GM12801 (cell line): Measurements from ENCODE around the gene ZNF562.

Experiments used
- TF ChIP-seq, protein P1 (sequence below): IDR thresholded peaks from one replicate; pipeline ENCODE4 v1.5.1; 2011; ENCODE audit warnings: control low read depth; ENCODE audit not compliant: insufficient read length; ENCODE audit errors: extremely low read depth

ZNF562 gene

GRCh38 chr19:9702186-9702585 lies 27.3 kb upstream of the ZNF562 start:
- TF ChIP-seq, protein P1, sequence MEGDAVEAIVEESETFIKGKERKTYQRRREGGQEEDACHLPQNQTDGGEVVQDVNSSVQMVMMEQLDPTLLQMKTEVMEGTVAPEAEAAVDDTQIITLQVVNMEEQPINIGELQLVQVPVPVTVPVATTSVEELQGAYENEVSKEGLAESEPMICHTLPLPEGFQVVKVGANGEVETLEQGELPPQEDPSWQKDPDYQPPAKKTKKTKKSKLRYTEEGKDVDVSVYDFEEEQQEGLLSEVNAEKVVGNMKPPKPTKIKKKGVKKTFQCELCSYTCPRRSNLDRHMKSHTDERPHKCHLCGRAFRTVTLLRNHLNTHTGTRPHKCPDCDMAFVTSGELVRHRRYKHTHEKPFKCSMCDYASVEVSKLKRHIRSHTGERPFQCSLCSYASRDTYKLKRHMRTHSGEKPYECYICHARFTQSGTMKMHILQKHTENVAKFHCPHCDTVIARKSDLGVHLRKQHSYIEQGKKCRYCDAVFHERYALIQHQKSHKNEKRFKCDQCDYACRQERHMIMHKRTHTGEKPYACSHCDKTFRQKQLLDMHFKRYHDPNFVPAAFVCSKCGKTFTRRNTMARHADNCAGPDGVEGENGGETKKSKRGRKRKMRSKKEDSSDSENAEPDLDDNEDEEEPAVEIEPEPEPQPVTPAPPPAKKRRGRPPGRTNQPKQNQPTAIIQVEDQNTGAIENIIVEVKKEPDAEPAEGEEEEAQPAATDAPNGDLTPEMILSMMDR: no peak

- TF ChIP-seq, protein P1: no peak
Measured at GRCh38 chr19:9700229-9700981, 25.5 kb upstream of the ZNF562 start.

GRCh38 chr19:9673912-9674662 lies 813 bp downstream of the ZNF562 start:
- TF ChIP-seq, protein P1: no peak

DNA sequence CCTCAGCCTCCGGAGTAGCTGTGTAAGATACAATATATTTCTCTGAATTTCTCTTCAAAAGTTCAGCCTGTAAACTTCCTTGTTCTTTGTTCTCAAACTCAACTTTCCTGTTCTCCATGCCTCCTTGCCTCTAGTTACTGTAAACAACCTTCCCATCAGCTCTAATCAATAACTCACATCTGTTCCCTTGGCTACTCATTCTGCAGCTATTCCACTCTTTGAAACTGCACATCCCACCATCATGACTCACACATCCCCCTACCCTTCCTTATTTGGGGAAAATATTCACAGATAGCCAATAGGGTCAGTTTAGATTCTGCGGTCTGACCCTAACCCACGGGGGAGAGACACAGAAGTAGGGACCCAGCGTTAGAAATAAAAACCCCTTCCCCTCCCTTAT lies 2.0 kb downstream of the ZNF562 start:
- TF ChIP-seq, protein P1: no peak

DNA sequence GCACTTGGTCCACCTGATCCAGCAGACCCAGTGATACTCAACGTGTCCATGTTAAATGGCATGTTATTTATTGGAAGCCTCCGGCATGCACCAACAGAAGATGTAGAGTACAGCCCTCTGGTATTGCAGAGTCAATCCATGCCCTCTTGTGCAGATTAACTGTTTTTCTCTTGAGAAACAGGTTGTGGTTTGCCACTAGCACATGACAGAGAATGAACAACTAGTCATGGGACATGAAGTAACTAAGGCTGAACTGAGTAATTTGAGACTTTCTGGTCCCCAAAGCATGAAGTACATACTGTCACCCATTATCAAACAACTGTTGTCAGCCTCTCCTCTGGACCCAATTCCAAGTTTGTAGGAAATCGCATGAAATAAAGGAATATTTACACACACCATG lies 3.2 kb downstream of the ZNF562 start:
- TF ChIP-seq, protein P1: no peak

- TF ChIP-seq, protein P1: no peak
Measured at GRCh38 chr19:9668544-9668943, 6.4 kb downstream of the ZNF562 start.

- TF ChIP-seq, protein P1: no peak
Measured at GRCh38 chr19:9667898-9668297, 7.0 kb downstream of the ZNF562 start.
